HepG2 (cell line): ENCODE measurements around the gene CELSR2. TPM values are rescaled to one million over a fixed set of nuclear protein-coding genes. Genes with fewer than 3 reads are reported as not detected.

Experiments used
- AGO1 ChIP-seq: fragments of 200-400 bp; formaldehyde crosslinking; IDR thresholded peaks from 2 replicates; pipeline ENCODE4 v1.6.1; 2017; ENCODE audit warnings: mild to moderate bottlenecking, low read depth, low read length, moderate library complexity; ENCODE audit not compliant: poor library complexity, severe bottlenecking
- FOXO1 ChIP-seq: sonication (generic); formaldehyde crosslinking; IDR thresholded peaks from 2 replicates; pipeline ENCODE4 v1.4.0; 2020; ENCODE audit warnings: missing genetic modification reagents
- GRHL1 ChIP-seq: sonication (generic); formaldehyde crosslinking; conservative IDR thresholded peaks from 2 replicates; pipeline ENCODE4 v1.8.0; 2022; ENCODE audit warnings: missing genetic modification reagents
- HIVEP1 ChIP-seq: sonication (generic); formaldehyde crosslinking; IDR thresholded peaks from 2 replicates; pipeline ENCODE4 v1.4.0; 2020; ENCODE audit warnings: mild to moderate bottlenecking, missing genetic modification reagents
- KDM3A ChIP-seq: IDR thresholded peaks from 2 replicates; pipeline ENCODE4 v1.6.1; 2018; ENCODE audit warnings: low read depth, missing compliant biosample characterization
- KLF6 ChIP-seq: IDR thresholded peaks from 2 replicates; pipeline ENCODE4 v1.8.0; 2016; ENCODE audit warnings: missing biosample characterization, missing genetic modification reagents
- MAZ ChIP-seq, 2 experiments: sonication (generic) in 1 of 2; formaldehyde crosslinking in 1 of 2; IDR thresholded peaks; 2 replicates each; pipeline versions ENCODE4 v1.5.0 to v1.6.1; 2012 to 2020; ENCODE audit warnings: low read depth in 2 of 2, mild to moderate bottlenecking in 2 of 2, borderline replicate concordance in 1 of 2, improper control_type of control experiment in 1 of 2, low read length in 1 of 2, missing genetic modification reagents in 1 of 2, moderate library complexity in 1 of 2
- NR1H2 ChIP-seq: sonication (generic); formaldehyde crosslinking; IDR thresholded peaks from 2 replicates; pipeline ENCODE4 v1.8.1; 2022; ENCODE audit warnings: low read depth, missing genetic modification reagents, borderline replicate concordance
- PAX8 ChIP-seq: sonication (generic); formaldehyde crosslinking; IDR thresholded peaks from 2 replicates; pipeline ENCODE4 v1.8.0; 2022; ENCODE audit warnings: mild to moderate bottlenecking, missing genetic modification reagents, borderline replicate concordance
- POLR2A ChIP-seq, 2 experiments: IDR thresholded peaks; 2 replicates each; pipeline ENCODE4 v1.6.1; 2011; ENCODE audit warnings: low read depth in 2 of 2, low read length in 2 of 2, mild to moderate bottlenecking in 1 of 2, moderate library complexity in 1 of 2; ENCODE audit not compliant: insufficient read depth in 1 of 2
- SATB2 ChIP-seq: sonication (generic); formaldehyde crosslinking; IDR thresholded peaks from 2 replicates; pipeline ENCODE4 v1.5.0; 2020; ENCODE audit warnings: missing genetic modification reagents
- SIN3A ChIP-seq: IDR thresholded peaks from 2 replicates; pipeline ENCODE4 v1.6.1; 2011; ENCODE audit warnings: low read depth, mild to moderate bottlenecking, control low read depth, low read length, borderline replicate concordance
- TFAP4 ChIP-seq: sonication (generic); IDR thresholded peaks from 2 replicates; pipeline ENCODE4 v1.6.1; 2016; ENCODE audit warnings: low read depth, borderline replicate concordance
- TFDP2 ChIP-seq: sonication (generic); formaldehyde crosslinking; IDR thresholded peaks from 2 replicates; pipeline ENCODE4 v1.4.0; 2020; ENCODE audit warnings: missing genetic modification reagents
- ZBTB25 ChIP-seq: IDR thresholded peaks from 2 replicates; pipeline ENCODE4 v1.6.1; 2018; ENCODE audit warnings: missing genetic modification reagents
- ZNF292 ChIP-seq: sonication (generic); formaldehyde crosslinking; IDR thresholded peaks from 2 replicates; pipeline ENCODE4 v1.8.1; 2022; ENCODE audit warnings: mild to moderate bottlenecking, low read depth, missing genetic modification reagents, borderline replicate concordance
- ZNF543 ChIP-seq: sonication (generic); formaldehyde crosslinking; IDR thresholded peaks from 2 replicates; pipeline ENCODE4 v1.4.0; 2020; ENCODE audit warnings: mild to moderate bottlenecking, missing genetic modification reagents
- ZNF710 ChIP-seq: sonication (generic); formaldehyde crosslinking; IDR thresholded peaks from 2 replicates; pipeline ENCODE4 v1.5.0; 2020; ENCODE audit warnings: mild to moderate bottlenecking, missing genetic modification reagents, borderline replicate concordance
- ZNF800 ChIP-seq: sonication (generic); formaldehyde crosslinking; IDR thresholded peaks from 2 replicates; pipeline ENCODE4 v1.4.0; 2020; ENCODE audit warnings: missing genetic modification reagents
- polyA plus RNA-seq, 8 experiments: library from polyadenylated mRNA; depleted of rRNA in 3 of 8; stranded (reverse) in 7 of 8; unstranded in 1 of 8; fragments of >200 nt; fragmentation: Illumina TruSeq in 4 of 8; extraction: Trizol in 4 of 8; gene quantifications; 2 replicates each; pipeline versions ENCODE4 v1.2.1 to v1.2.3, GENCODE V29; 2011 to 2016; ENCODE audit warnings: low read depth in 4 of 8, missing spikeins in 1 of 8, mixed read lengths in 1 of 8; ENCODE audit not compliant: insufficient read depth in 1 of 8
- total RNA-seq, 5 experiments: library from RNA; depleted of rRNA; stranded (reverse); fragments of >200 nt; fragmentation: Illumina TruSeq; extraction: Trizol; gene quantifications; 2 replicates each; pipeline ENCODE4 v1.2.3, GENCODE V29; 2016; ENCODE audit warnings: low read depth in 1 of 5

The CELSR2 gene
- total and polyA plus RNA-seq, 2 of the 13 experiments (the other 11 are each of a cell fraction or from before 2014, with no cell fraction given), result 4.0 to 6.6 TPM

- TF ChIP-seq PAX8, result no peak
- TF ChIP-seq KLF6 (CRISPR knock-in tag), result peak; percentile 65; the same call in 1 of the 2 replicates
- TF ChIP-seq AGO1, result no peak
- peak; percentile 79 to 92 for TF ChIP-seq POLR2A (IDR thresholded peaks at IDR 0.05; ENCODE audit: insufficient read depth in 1 of 2, low read depth in 2 of 2, low read length in 2 of 2)
- TF ChIP-seq ZNF710 (CRISPR knock-in tag), result peak; percentile 19; the same call in 1 of the 2 replicates
- no peak for TF ChIP-seq SATB2 (CRISPR knock-in tag)
- TF ChIP-seq GRHL1 (CRISPR knock-in tag), result no peak
- TF ChIP-seq TFAP4, result peak; percentile 56; the same call in 1 of the 2 replicates
- TF ChIP-seq ZBTB25 (CRISPR knock-in tag), result peak; percentile 98
- peak; percentile 58 for TF ChIP-seq TFDP2 (CRISPR knock-in tag)
- TF ChIP-seq ZNF800 (CRISPR knock-in tag), result peak; percentile 59; the same call in 1 of the 2 replicates
- peak; percentile 54; the same call in 1 of the 2 replicates for TF ChIP-seq ZNF292
- peak; percentile 49 for TF ChIP-seq FOXO1 (CRISPR knock-in tag)
- peak; percentile 94 for TF ChIP-seq MAZ (IDR thresholded peaks at IDR 0.05; ENCODE audit: borderline replicate concordance, low read depth, low read length)
- peak; percentile 93 for TF ChIP-seq MAZ (CRISPR knock-in tag; IDR thresholded peaks at IDR 0.05; ENCODE audit: low read depth)
- TF ChIP-seq SIN3A, result peak; percentile 63; the same call in 1 of the 2 replicates
- TF ChIP-seq KDM3A (CRISPR knock-in tag), result peak; percentile 62
- no peak for TF ChIP-seq NR1H2 (CRISPR knock-in tag)
- TF ChIP-seq HIVEP1 (CRISPR knock-in tag), result peak; percentile 72; the same call in 1 of the 2 replicates
- TF ChIP-seq ZNF543 (CRISPR knock-in tag), result 0 out of 2 replicates have a peak, but pooled peaks have one; percentile 36
Observed at GRCh38 chr1:109282952-109283747, 33.8 kb downstream of the CELSR2 start, which contains the start of gene PSRC1 (continued).
